HepG2 (cell line): ENCODE measurements around the gene DNAAF9.

Experiments used
- HOXA5 ChIP-seq: sonication (generic); formaldehyde crosslinking; IDR thresholded peaks from 2 replicates; pipeline ENCODE4 v1.4.0; 2020; ENCODE audit warnings: missing genetic modification reagents
- NBN ChIP-seq: fragments of 450-650 bp; conservative IDR thresholded peaks from 2 replicates; pipeline ENCODE4 v1.6.1; 2017
- POLR2A ChIP-seq, 2 experiments: IDR thresholded peaks; 2 replicates each; pipeline ENCODE4 v1.6.1; 2011; ENCODE audit warnings: low read depth in 2 of 2, low read length in 2 of 2, mild to moderate bottlenecking in 1 of 2, moderate library complexity in 1 of 2; ENCODE audit not compliant: insufficient read depth in 1 of 2
- PRDM4 ChIP-seq: sonication (generic); formaldehyde crosslinking; IDR thresholded peaks from 2 replicates; pipeline ENCODE4 v1.9.0; 2021; ENCODE audit warnings: missing genetic modification reagents, borderline replicate concordance
- SMARCC2 ChIP-seq: fragments of 450-650 bp; IDR thresholded peaks from 2 replicates; pipeline ENCODE4 v1.6.1; 2017; ENCODE audit warnings: antibody characterized with exemption, mild to moderate bottlenecking

GRCh38 chr20:3412600-3413392 lies 5.3 kb upstream of the DNAAF9 start:
- TF ChIP-seq PRDM4 (CRISPR knock-in tag), result no peak
- TF ChIP-seq NBN, result no peak
- TF ChIP-seq POLR2A (IDR thresholded peaks at IDR 0.05; ENCODE audit: insufficient read depth in 1 of 2, low read depth in 2 of 2, low read length in 2 of 2), result no peak
- TF ChIP-seq SMARCC2, result no peak
- no peak for TF ChIP-seq HOXA5 (CRISPR knock-in tag)
